H1 (cell line): ENCODE measurements around the gene RHEB. TPM values are rescaled to one million over a fixed set of nuclear protein-coding genes. Genes with fewer than 3 reads are reported as not detected.

ENCODE experiments used
- CBX8 ChIP-seq: fragments of 300-800, 300-1000 bp; sonication (generic); IDR thresholded peaks from 2 replicates; pipeline ENCODE4 v1.7.1; 2016; ENCODE audit warnings: low read depth, low read length, borderline replicate concordance
- EGR1 ChIP-seq: IDR thresholded peaks from 2 replicates; pipeline ENCODE4 v1.6.1; 2011; ENCODE audit warnings: low read depth, low read length, borderline replicate concordance
- EZH2 ChIP-seq: fragments of 200-600 bp; sonication (generic); IDR thresholded peaks from 2 replicates; pipeline ENCODE4 v1.7.1; 2012; ENCODE audit warnings: low read depth, mild to moderate bottlenecking, moderate library complexity, low read length, inconsistent platforms; ENCODE audit not compliant: severe bottlenecking
- HDAC2 ChIP-seq, 2 experiments: fragments of 300-600 bp in 1 of 2; sonication (generic) in 1 of 2; IDR thresholded peaks; 2 replicates each; pipeline ENCODE4 v1.6.1; 2011 to 2012; ENCODE audit warnings: low read depth in 2 of 2, low read length in 2 of 2, mild to moderate bottlenecking in 2 of 2, moderate library complexity in 2 of 2, borderline replicate concordance in 1 of 2, inconsistent platforms in 1 of 2
- POLR2A ChIP-seq, 2 experiments: IDR thresholded peaks; 1 replicate in 1 of 2; 2 replicates in 1 of 2; pipeline ENCODE4 v1.6.1; 2011; ENCODE audit warnings: low read depth in 2 of 2, low read length in 2 of 2, mild to moderate bottlenecking in 2 of 2; ENCODE audit errors: control extremely low read depth in 1 of 2
- SIX5 ChIP-seq: IDR thresholded peaks from 2 replicates; pipeline ENCODE4 v1.6.1; 2011; ENCODE audit warnings: mild to moderate bottlenecking, low read depth, low read length
- SRF ChIP-seq: IDR thresholded peaks from 2 replicates; pipeline ENCODE4 v1.6.1; 2011; ENCODE audit warnings: mild to moderate bottlenecking, low read depth, low read length, moderate library complexity
- SUZ12 ChIP-seq: fragments of 200-600 bp; sonication (generic); IDR thresholded peaks from 2 replicates; pipeline ENCODE4 v1.6.1; 2012; ENCODE audit warnings: mild to moderate bottlenecking, inconsistent platforms, low read length, moderate library complexity, mixed read lengths
- YY1 ChIP-seq: IDR thresholded peaks from 2 replicates; pipeline ENCODE4 v1.6.1; 2011; ENCODE audit warnings: low read depth, mild to moderate bottlenecking, low read length
- polyA plus RNA-seq, 7 experiments: library from polyadenylated mRNA; depleted of rRNA in 3 of 7; stranded (reverse) in 5 of 7; unstranded in 2 of 7; fragments of >200 nt in 5 of 7; fragments of 200-250 nt in 2 of 7; gene quantifications; 1 replicate in 5 of 7; 2 replicates in 1 of 7; 4 replicates in 1 of 7; pipeline versions ENCODE4 v1.2.1 to v1.2.3, GENCODE V29; 2011 to 2013; ENCODE audit warnings: missing spikeins in 2 of 7, mixed read lengths in 2 of 7
- total RNA-seq: library from RNA; stranded (reverse); fragmentation: NEBNext Ultra II Directional; extraction: Animal tissue kit (Norgen Biotek cat#: 25700); gene quantifications from 2 replicates; pipeline ENCODE4 v1.2.1, GENCODE V29; 2021
- TF ChIP-seq, protein P1 (sequence below): IDR thresholded peaks from 2 replicates; pipeline ENCODE4 v1.6.1; 2012; ENCODE audit warnings: inconsistent platforms

The RHEB gene
- total and polyA plus RNA-seq, 2 of the 8 experiments (the other 6 are each of a cell fraction or from before 2014, with no cell fraction given): 60.8 to 132 TPM

DNA sequence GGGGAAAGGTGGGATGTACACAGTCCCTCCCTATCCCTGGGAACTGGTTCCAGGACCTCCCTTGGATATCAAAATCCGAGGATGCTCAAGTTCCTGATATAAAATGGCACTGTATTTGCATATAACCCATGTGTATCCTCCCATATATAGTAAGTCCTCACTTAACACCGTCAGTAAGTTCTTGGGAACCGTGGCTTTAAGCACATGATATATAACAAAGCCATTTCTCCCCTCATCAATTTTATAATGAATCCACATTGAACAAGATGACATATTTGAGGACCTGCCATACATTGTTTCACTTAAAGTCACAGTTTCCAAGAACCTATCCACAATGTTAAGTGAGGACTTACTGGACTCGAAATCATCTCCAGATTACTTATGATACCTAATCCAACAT, 85.1 kb downstream of the RHEB start (continued):
- TF ChIP-seq EZH2: no peak
- no peak for TF ChIP-seq POLR2A (IDR thresholded peaks at IDR 0.05; ENCODE audit: control extremely low read depth in 1 of 2, low read depth in 2 of 2, low read length in 2 of 2)
- TF ChIP-seq SRF: no peak
- no peak for TF ChIP-seq HDAC2 (IDR thresholded peaks at IDR 0.05; ENCODE audit: borderline replicate concordance in 1 of 2, low read depth in 2 of 2, low read length in 2 of 2)
- no peak for TF ChIP-seq YY1
- no peak for TF ChIP-seq CBX8
- no peak for TF ChIP-seq EGR1
- TF ChIP-seq, protein P1, sequence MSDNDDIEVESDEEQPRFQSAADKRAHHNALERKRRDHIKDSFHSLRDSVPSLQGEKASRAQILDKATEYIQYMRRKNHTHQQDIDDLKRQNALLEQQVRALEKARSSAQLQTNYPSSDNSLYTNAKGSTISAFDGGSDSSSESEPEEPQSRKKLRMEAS: no peak
- no peak for TF ChIP-seq SIX5
- no peak for TF ChIP-seq SUZ12
